GM21381 (cell line): Measurements from ENCODE around the gene CGN.

Experiments
- ATAC-seq: cut with Tn5 transposase; IDR thresholded peaks from one replicate; pipeline ENCODE4 v1.9.1; 2021; ENCODE audit warnings: mild to moderate bottlenecking, moderate library complexity; ENCODE audit not compliant: unreplicated experiment

CGN gene

DNA sequence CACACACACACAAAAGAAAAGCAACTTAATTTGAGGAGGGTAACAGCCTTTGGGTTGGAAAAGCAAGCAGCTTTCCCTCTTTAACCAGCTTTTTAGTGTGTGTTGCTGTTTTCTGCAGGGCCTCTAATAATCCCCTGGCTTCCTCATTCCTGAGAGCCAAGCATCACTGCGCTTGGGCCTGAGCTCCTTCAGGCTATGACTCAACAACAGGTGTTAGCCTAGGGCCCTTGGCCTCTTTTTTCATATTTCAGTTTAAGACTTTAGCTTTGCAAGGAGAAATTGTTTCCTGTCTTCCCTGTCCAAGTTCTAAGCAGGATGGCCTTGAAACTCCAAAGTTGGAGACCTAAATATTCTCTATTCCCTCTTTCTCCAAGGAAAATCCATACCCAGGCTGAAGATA lies 74.4 kb downstream of the CGN start:
- ATAC-seq = no peak
